Peyer's patch (tissue), 4 donors: ENCODE measurements around the gene SNURF.

Experiments used
- CTCF ChIP-seq, 6 experiments: fragments of 450-650 bp in 4 of 6; fragments of 200-600 bp in 2 of 6; sonication (generic) in 1 of 6; IDR thresholded peaks; one replicate each; pipeline ENCODE4 v1.5.1; 2017 to 2019; ENCODE audit warnings: antibody characterized with exemption in 6 of 6, mild to moderate bottlenecking in 3 of 6, moderate library complexity in 1 of 6
- POLR2A ChIP-seq, 2 donors: fragments of 450-650 bp; IDR thresholded peaks; one replicate each; pipeline ENCODE4 v1.5.1; 2017; ENCODE audit warnings: antibody characterized with exemption in 2 of 2, mild to moderate bottlenecking in 2 of 2, moderate library complexity in 2 of 2

DNA sequence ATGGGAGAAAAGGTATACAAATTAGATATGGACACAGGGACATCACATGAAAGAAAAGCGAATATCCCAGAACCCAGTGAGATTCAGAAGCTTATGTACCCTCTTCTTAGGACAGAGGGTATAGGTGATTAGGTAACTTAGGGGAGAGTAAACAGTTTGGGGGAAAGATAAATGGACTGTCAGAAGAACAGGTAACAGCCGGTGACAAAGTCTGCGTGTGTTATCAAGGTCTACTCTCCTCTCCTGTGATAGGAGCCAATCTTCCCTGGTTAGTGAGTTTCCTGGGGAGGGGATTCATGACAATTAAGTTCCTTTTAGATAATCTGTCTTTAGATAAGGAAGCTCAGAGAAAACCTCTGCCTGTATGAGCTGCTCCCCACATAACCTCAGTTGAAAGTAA, 30.6 kb upstream of the SNURF start:
- TF ChIP-seq CTCF (IDR thresholded peaks at IDR 0.05) (no peak), POLR2A (IDR thresholded peaks at IDR 0.05) (no peak)
